OCI-LY3 (cell line): ENCODE measurements around the gene CYBC1.

Source experiments
- H2AFZ ChIP-seq: fragments of 200-600, 300-600 bp; shearing (Covaris generic); 2 replicates; pipeline ENCODE4 v1.6.0; 2014; ENCODE audit warnings: antibody characterized with exemption, low read depth, low read length
- H3K27ac ChIP-seq: fragments of 200-600, 300-600 bp; sonication (generic); 2 replicates; pipeline ENCODE4 v1.5.1; 2014; ENCODE audit warnings: mild to moderate bottlenecking, low read length, moderate library complexity, mixed read lengths
- H3K27me3 ChIP-seq: fragments of 200-600, 300-600 bp; sonication (generic); 2 replicates; pipeline ENCODE4 v1.6.1; 2014; ENCODE audit warnings: low read depth, low read length, mixed read lengths
- H3K36me3 ChIP-seq: fragments of 200-600, 300-600 bp; sonication (generic); replicated peaks from 2 replicates; pipeline ENCODE3; 2014; ENCODE audit warnings: low read depth, low read length, mixed read lengths
- H3K4me1 ChIP-seq: fragments of 300-600, 200-600 bp; sonication (generic); 2 replicates; pipeline ENCODE4 v1.6.1; 2014; ENCODE audit warnings: low read length, mixed read lengths
- H3K4me2 ChIP-seq: fragments of 200-600, 300-600 bp; sonication (generic); 2 replicates; pipeline ENCODE4 v1.6.1; 2014; ENCODE audit warnings: low read length, mixed read lengths
- H3K4me3 ChIP-seq: fragments of 300-600, 200-600 bp; sonication (generic); 2 replicates; pipeline ENCODE4 v1.5.1; 2014; ENCODE audit warnings: antibody characterized with exemption, mild to moderate bottlenecking, low read length, moderate library complexity
- H3K79me2 ChIP-seq: fragments of 300-600, 200-600 bp; shearing (Covaris generic); 2 replicates; pipeline ENCODE4 v1.6.1; 2014; ENCODE audit warnings: mild to moderate bottlenecking, low read length, mixed read lengths
- H3K9ac ChIP-seq: fragments of 300-600, 200-600 bp; shearing (Covaris generic); 2 replicates; pipeline ENCODE4 v1.6.0; 2014; ENCODE audit warnings: mild to moderate bottlenecking, low read length, moderate library complexity
- H3K9me3 ChIP-seq: fragments of 200-600, 300-600 bp; shearing (Covaris generic); 2 replicates; pipeline ENCODE4 v1.6.1; 2014; ENCODE audit warnings: low read length, mixed read lengths; ENCODE audit not compliant: insufficient read depth
- H4K20me1 ChIP-seq: fragments of 200-600, 300-600 bp; sonication (generic); 2 replicates; pipeline ENCODE4 v1.6.1; 2016; ENCODE audit warnings: low read length, mixed read lengths; ENCODE audit not compliant: insufficient read depth
- EZH2phosphoT487 ChIP-seq: fragments of 200-600 bp; shearing (Covaris generic); IDR thresholded peaks from 2 replicates; pipeline ENCODE4 v1.6.1; 2018; ENCODE audit warnings: antibody characterized with exemption, mixed run types, low read depth
- TF ChIP-seq, protein P1 (sequence below): fragments of 200-600, 300-600 bp; sonication (generic); IDR thresholded peaks from 2 replicates; pipeline ENCODE4 v1.5.1; 2014; ENCODE audit warnings: antibody characterized with exemption, low read length, low read depth

Gene CYBC1

DNA sequence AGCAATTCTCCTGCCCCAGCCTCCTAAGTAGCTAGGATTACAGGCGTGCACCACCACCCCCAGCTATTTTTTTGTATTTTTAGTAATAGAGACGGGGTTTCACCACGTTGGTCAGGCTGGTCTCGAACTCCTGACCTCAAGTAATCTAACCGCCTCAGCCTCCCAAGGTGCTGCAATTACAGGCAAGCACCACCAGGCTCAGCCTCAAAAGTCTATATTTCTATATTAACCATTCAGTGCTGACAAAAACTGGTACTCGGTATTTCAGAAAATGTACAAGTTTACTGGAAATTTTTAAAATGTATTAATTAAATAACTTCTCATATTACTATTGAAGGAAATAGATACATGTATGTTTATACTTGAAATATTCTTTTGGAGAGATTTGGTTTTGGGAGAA is 33.8 kb downstream of the CYBC1 start:
- Histone ChIP-seq H3K4me3 (no peak overlapping the region), H3K79me2 (no peaks in the 10 kb centered on the region), H3K4me2 (no peak overlapping the region), H2AFZ (no peak overlapping the region), H4K20me1 (peaks cover 14% of the 10 kb centered on the region), H3K9ac (no peak overlapping the region), H3K27me3 (no peaks in the 10 kb centered on the region), H3K9me3 (no peaks in the 10 kb centered on the region), H3K36me3 (peaks cover 9% of the 10 kb centered on the region), H3K4me1 (peaks cover 14% of the 10 kb centered on the region), H3K27ac (no peak overlapping the region)
- TF ChIP-seq, protein P1, sequence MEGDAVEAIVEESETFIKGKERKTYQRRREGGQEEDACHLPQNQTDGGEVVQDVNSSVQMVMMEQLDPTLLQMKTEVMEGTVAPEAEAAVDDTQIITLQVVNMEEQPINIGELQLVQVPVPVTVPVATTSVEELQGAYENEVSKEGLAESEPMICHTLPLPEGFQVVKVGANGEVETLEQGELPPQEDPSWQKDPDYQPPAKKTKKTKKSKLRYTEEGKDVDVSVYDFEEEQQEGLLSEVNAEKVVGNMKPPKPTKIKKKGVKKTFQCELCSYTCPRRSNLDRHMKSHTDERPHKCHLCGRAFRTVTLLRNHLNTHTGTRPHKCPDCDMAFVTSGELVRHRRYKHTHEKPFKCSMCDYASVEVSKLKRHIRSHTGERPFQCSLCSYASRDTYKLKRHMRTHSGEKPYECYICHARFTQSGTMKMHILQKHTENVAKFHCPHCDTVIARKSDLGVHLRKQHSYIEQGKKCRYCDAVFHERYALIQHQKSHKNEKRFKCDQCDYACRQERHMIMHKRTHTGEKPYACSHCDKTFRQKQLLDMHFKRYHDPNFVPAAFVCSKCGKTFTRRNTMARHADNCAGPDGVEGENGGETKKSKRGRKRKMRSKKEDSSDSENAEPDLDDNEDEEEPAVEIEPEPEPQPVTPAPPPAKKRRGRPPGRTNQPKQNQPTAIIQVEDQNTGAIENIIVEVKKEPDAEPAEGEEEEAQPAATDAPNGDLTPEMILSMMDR = no peak
- TF ChIP-seq EZH2phosphoT487 = no peak

DNA sequence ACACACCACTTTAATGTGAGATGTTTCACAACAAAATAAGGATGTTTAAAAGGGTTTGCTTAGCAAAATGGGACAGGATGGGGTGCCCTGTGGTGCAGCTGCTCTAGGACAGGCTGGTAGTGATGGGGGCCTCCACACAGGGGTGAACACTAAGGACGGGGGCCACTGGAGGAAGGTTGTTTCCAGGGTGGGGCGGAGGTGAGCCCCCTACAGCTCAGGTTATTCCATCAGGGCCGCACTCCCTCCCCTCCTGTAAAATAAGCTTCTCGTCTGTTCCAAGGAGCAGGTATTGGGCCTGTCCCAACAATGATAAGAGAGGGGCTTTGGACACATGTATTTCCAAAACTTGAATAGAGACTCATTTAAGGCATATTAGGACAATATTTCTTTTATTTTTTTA is 34.3 kb downstream of the CYBC1 start:
- no peaks in the 10 kb centered on the region for H3K79me2 ChIP-seq
- no peaks in the 10 kb centered on the region for H3K9me3 ChIP-seq
- peaks cover 14% of the 10 kb centered on the region for H3K4me1 ChIP-seq
- H3K4me3 ChIP-seq = no peak overlapping the region
- H2AFZ ChIP-seq = no peak overlapping the region
- H3K4me2 ChIP-seq = no peak overlapping the region
- TF ChIP-seq, protein P1 = no peak
- no peak for TF ChIP-seq EZH2phosphoT487
- H4K20me1 ChIP-seq = peaks cover 14% of the 10 kb centered on the region
- no peak overlapping the region for H3K27ac ChIP-seq
- no peaks in the 10 kb centered on the region for H3K27me3 ChIP-seq
- H3K9ac ChIP-seq = no peak overlapping the region
- peaks cover 9% of the 10 kb centered on the region for H3K36me3 ChIP-seq

DNA sequence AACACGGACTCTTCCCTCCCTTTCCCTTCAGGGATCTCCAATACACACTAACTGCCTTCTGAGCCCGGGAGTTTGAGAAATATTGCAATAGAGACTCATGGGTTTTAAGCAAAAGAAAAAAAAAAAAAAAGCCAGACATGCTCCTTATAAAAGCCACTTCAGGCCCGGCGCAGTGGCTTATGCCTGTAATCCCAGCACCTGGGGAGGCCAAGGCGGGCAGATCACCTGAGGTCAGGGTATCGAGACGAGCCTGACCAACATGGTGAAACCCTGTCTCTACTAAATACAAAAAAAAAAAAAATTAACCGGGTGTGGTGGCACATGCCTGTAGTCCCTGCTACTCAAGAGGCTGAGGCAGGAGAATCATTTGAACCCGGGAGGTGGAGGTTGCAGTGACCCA is 34.8 kb downstream of the CYBC1 start:
- Histone ChIP-seq H3K27me3 (no peaks in the 10 kb centered on the region), H2AFZ (no peak overlapping the region), H3K79me2 (no peaks in the 10 kb centered on the region), H3K27ac (no peak overlapping the region), H3K4me3 (no peak overlapping the region), H3K36me3 (peaks cover 5% of the 10 kb centered on the region), H3K9me3 (no peaks in the 10 kb centered on the region), H3K4me2 (no peak overlapping the region), H4K20me1 (peaks cover 14% of the 10 kb centered on the region), H3K9ac (no peak overlapping the region), H3K4me1 (peaks cover 14% of the 10 kb centered on the region)
- TF ChIP-seq, protein P1 = no peak
- TF ChIP-seq EZH2phosphoT487 = no peak

DNA sequence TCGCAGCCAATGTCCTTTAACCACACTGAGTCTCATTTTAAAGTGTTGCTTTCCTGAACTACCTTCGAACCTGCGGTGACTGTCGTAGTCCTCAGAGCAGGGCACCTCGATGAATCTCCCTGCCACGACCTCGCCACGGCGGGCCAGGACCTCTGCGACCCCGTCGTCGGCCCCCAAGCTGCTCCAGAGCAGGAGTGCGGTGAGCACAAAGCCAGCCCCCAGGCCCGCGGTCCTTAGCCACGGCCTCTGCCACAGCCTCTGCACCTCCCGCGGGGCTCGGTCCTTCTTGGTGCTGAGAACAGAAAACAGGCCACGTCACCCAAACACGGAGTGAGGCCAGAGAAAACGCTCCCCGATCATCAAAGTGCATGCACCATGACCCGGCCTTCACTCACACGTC is 35.2 kb downstream of the CYBC1 start:
- no peak for TF ChIP-seq EZH2phosphoT487
- TF ChIP-seq, protein P1 = no peak
- H4K20me1 ChIP-seq = peaks cover 14% of the 10 kb centered on the region
- no peak overlapping the region for H3K9ac ChIP-seq
- H2AFZ ChIP-seq = no peak overlapping the region
- H3K27me3 ChIP-seq = no peaks in the 10 kb centered on the region
- no peaks in the 10 kb centered on the region for H3K79me2 ChIP-seq
- no peak overlapping the region for H3K4me3 ChIP-seq
- peaks cover 14% of the 10 kb centered on the region for H3K4me1 ChIP-seq
- H3K9me3 ChIP-seq = no peaks in the 10 kb centered on the region
- no peak overlapping the region for H3K4me2 ChIP-seq
- H3K27ac ChIP-seq = no peak overlapping the region
- H3K36me3 ChIP-seq = peaks cover 3% of the 10 kb centered on the region
